Skin epidermis (tissue), 12 donors: ENCODE results near the gene USF3.
A peak's percentile ranks its signal among the peaks of the same experiment; 100 is the strongest.

Source experiments
- H3K27ac ChIP-seq, 21 experiments: fragments of 200-600 bp; sonication (generic) in 11 of 21; one replicate each; pipeline ENCODE4 v1.5.0; 2020; ENCODE audit warnings: mild to moderate bottlenecking in 3 of 21, inconsistent platforms in 2 of 21, moderate library complexity in 2 of 21
- H3K4me3 ChIP-seq, 7 experiments: fragments of 200-600 bp; sonication (generic) in 2 of 7; one replicate each; pipeline ENCODE4 v1.5.0; 2020; ENCODE audit warnings: inconsistent platforms in 2 of 7, mild to moderate bottlenecking in 2 of 7, moderate library complexity in 1 of 7

Gene USF3, protein sequence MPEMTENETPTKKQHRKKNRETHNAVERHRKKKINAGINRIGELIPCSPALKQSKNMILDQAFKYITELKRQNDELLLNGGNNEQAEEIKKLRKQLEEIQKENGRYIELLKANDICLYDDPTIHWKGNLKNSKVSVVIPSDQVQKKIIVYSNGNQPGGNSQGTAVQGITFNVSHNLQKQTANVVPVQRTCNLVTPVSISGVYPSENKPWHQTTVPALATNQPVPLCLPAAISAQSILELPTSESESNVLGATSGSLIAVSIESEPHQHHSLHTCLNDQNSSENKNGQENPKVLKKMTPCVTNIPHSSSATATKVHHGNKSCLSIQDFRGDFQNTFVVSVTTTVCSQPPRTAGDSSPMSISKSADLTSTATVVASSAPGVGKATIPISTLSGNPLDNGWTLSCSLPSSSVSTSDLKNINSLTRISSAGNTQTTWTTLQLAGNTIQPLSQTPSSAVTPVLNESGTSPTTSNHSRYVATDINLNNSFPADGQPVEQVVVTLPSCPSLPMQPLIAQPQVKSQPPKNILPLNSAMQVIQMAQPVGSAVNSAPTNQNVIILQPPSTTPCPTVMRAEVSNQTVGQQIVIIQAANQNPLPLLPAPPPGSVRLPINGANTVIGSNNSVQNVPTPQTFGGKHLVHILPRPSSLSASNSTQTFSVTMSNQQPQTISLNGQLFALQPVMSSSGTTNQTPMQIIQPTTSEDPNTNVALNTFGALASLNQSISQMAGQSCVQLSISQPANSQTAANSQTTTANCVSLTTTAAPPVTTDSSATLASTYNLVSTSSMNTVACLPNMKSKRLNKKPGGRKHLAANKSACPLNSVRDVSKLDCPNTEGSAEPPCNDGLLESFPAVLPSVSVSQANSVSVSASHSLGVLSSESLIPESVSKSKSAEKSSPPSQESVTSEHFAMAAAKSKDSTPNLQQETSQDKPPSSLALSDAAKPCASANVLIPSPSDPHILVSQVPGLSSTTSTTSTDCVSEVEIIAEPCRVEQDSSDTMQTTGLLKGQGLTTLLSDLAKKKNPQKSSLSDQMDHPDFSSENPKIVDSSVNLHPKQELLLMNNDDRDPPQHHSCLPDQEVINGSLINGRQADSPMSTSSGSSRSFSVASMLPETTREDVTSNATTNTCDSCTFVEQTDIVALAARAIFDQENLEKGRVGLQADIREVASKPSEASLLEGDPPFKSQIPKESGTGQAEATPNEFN (N-terminal part only)

DNA sequence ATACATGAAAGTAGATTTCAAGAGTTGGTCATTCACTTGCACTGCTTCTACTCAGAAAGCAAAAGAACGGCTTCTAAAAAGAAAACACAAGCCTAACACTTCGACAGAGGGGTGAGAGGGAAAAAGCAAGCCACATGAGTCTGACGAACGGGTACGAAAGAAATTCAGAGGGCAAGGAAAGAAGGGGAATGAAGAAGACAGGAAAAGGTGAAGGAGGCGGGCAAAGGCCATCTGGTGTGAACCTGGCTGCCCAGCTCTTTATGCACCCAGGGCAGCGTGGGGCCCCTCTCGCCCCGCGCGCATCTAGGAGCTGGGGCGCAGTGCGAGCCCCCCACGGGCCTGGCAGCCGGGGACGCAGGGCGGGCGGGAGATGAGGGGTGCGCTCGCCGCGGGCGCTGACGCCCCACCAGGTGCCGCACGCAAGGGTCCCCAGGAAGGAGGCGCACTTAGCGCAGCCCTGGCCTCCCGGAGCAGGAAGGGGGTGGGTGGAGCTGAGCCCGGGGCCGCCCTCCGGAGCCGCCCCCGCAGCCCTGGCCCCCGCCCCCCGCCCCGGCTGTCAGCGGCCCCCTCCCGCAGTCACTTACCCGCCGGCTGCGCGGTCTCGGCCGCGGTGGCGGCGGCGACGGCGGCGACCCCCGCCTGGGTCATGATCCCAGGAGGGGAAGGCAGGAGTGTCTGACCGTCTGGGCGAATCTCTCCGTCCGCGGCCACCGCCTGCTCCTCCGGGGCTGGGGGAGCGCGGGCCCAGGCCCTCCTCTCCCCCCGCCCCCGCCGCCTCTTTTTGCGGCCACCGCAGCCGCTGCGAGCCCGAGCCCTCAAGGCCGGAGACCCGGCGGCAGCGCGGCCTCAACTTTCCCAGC is at the start of gene USF3:
Gene USF3 (minus strand): TSS at position 857 of the 860 bp plus-strand sequence. CDS start 21,764 bp downstream, outside the sequence.
- H3K4me3 ChIP-seq: peak within 1 kb of the TSS; percentile 78 to 100 (median 93)
- peak within 1 kb of the TSS; percentile 86 to 100 (median 99) for H3K27ac ChIP-seq

DNA sequence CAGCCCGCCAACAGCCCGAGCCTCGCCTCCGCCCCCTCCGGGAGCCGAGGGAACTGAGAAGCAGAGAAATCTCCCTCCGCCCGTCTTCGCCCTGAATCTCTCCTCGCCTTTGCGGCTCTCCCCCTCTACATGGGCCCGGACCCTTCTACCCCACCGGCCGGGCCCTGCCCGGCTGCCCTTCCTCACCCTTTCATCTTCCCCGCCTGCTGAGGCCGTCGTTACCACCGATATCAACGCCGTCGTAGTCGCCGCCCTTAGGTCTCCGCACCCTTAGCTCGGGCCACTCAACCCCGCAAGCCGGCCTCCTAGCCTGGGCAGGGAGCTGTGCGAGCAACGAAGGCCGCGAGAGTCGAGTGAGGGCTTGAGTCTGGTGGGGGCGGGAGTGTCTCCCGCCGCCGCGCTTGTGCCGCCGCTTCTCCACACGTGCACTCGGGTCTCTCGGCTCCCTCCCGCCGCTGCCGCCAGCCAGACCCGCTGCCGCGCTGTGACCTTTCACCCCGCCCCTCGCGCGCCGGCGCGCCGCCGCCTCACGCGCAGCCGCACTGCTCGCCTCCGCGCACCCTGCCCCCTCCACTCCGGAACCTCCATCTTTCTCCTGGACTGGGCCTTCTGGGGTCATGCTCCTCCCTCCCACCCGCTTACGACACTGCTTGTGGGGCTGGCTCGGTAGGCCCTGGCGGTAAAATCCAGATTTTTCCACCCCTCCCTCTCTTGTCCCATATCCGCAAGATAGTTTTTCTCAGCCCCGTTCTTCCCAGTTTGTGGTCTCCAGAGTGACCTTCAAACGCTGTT is 49.5 kb upstream of the USF3 start, which contains the start of gene NAA50:
Gene NAA50 (minus strand): TSS at position 494 of the 792 bp plus-strand sequence. CDS start 300 bp downstream, at position 194.
- Histone ChIP-seq H3K4me3 (peak within 1 kb of the TSS; percentile 61 to 95 (median 90)), H3K27ac (peak within 1 kb of the TSS; percentile 79 to 99 (median 97))

DNA sequence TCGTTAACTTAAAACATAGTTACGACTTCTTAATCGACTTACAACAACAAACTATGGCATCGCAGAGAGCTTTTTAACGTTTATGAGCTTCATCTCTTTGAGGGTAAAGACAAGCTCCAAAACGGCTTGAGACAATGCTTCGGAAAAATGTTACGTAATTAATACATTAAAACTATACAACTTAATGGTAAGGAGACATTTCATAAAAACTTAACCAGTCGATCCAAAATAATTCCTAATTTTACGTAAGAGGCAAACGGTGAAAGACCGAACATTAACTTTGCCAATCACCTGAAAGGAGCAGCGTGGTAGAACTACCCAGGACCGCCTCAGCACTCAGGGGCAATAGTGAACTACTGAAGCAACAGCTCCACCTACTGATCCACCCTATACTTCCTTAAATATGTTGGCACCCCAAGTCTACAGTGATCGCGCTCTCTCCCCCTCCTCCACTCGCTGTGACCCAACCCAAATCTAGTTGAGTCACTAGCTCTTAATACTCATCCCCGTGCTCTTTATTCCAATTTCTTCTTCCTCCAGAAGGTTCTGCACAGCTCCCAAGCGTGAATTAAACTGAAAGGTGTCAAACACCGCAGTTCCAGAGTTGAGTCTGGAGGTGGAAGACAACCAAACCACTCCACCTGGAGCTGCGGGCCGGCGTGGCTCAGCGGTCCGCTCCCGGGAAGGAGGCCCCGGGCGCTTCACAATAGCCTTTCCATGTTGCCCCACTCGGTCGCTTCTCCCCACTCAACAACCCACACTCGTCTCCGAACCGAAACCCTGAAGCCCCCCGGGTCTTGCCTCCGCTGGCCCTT is 48.7 kb upstream of the USF3 start:
- H3K27ac ChIP-seq: peak overlapping the region; percentile 79 to 99 (median 97)
- H3K4me3 ChIP-seq: peak overlapping the region; percentile 61 to 95 (median 90)

DNA sequence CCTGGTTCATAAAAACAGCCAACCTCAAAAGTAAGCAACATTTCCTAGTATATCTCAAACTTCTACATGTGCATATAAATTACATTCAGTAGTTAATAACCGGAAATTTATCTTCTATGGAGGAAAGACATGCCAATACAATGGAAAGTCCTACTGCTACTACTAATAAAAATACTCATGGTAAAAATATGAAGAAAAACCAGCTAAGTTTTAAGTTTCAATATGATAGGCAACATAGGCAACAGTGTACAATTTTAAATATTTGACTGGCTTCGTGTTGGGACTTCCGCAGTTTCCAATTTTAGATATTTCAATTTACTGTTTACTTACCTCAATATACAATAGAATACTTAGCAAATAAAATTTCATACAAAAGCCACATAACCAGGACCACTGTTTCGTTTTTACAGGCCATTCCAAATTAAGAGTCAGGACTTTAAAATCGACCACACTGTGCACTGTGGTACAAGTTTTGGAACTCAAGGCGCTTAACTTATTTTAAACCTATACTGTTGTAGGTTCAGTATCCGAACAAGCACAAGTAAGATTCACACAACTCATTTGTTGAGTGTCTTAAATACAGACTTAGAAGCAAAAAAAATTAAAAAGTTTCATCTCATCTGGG is 46.7 kb upstream of the USF3 start:
- Histone ChIP-seq H3K4me3 (no peak overlapping the region), H3K27ac (peak overlapping the region in 4 of 21 experiments; percentile 23 to 97 (median 63))

DNA sequence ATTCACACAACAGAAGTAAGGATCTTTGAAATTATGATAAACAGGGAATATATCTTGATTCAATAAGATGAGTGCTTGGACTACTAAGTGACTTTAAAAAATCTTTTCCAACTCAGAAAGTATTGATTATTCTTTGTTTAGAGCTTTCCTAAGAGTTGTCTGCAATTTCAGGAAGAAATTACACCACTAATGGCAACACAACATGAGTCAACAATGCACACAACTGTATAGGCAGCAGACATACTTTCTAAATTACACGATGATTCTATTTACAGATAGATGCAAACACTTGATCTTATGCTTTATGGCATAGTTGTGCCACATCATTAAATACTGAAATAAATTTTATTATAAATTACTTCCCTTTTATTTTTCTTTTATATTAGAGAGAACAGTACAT is 45.2 kb upstream of the USF3 start:
- peak overlapping the region in 3 of 21 experiments; percentile 9 to 97 (median 45) for H3K27ac ChIP-seq
- H3K4me3 ChIP-seq: no peak overlapping the region

DNA sequence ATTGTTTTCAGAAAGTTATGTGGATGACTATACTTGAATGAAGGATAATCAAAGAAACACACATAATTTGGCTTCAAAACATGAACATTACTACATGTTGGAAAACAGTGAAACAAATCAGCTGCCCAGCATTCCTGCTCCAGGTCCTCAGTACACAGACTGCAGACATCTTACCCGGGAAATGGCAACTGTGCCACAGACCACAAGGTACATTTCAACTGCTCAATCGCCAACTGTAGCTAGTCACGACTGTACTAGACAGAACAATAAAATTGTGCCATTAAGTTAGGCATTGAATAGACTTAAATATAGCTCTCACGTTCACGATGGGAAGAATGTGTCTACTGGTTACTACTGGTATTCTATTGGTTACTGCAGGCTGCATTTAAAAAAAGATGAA is 44.6 kb upstream of the USF3 start:
- H3K4me3 ChIP-seq: no peak overlapping the region
- H3K27ac ChIP-seq: peak overlapping the region in 3 of 21 experiments; percentile 9 to 97 (median 45)

DNA sequence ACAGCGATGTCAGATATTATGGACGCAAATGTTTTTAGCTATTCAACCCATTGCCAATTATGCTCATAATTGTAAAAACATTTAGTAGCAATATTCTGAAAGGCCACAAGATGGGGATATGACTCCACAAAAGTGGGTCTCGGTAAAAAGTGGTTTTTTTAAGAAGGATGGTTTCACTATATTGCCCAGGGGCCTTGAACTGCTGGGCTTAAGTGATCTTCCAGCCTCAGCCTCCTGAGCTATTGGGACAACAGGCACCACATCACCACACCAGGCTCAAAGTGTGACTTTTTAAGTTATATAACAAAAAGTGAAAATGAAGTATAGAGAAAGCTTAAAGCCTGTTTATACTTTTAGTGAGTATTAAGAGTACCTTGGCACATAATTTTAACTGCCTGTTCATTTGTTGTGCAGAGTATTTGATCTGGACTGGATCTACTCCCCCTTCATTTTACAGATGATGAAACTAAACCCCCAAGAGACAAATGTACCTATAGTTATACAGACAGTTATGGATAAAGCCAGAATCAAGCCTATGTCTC is 40.2 kb upstream of the USF3 start:
- Histone ChIP-seq H3K4me3 (no peak overlapping the region), H3K27ac (peak overlapping the region in 4 of 21 experiments; percentile 2 to 67 (median 31))

DNA sequence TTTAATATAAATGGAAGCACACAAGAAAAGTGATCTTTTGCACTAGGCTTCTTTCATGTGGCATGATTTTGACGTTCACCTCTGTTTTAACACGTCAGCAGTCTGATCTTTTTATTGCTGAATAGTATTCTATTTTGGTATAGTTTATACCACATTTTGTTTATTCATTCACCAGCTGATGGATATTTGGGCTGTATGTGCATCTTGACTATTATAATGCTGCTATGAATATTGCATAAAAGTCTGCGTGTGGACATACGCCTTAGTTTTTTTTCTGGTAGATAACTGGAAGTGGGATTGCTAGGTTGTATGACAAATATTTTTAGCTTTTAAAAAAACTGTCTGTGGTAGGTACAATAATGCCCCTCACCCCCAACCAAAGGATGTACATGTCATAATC is 35.3 kb upstream of the USF3 start:
- Histone ChIP-seq H3K27ac (no peak overlapping the region), H3K4me3 (no peak overlapping the region)

DNA sequence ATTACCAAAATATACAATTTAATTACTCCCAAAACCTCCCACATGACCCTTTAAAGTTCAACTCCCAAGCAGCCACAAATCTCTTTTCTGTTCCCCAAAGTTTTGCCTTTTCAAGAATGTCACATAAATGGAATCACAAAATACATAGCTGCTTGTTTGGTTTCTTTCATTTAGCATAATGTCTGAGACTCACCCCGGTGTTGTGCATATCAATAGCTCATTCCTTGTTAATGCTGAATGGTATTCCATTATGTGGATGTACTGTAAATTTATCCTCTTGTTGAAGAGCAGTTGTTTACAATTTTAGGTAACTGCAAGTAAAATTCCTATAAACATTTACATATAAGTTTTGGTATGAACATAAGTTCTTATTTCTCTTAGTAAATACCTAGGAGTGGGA is 34.1 kb upstream of the USF3 start:
- H3K27ac ChIP-seq: no peak overlapping the region
- no peak overlapping the region for H3K4me3 ChIP-seq

DNA sequence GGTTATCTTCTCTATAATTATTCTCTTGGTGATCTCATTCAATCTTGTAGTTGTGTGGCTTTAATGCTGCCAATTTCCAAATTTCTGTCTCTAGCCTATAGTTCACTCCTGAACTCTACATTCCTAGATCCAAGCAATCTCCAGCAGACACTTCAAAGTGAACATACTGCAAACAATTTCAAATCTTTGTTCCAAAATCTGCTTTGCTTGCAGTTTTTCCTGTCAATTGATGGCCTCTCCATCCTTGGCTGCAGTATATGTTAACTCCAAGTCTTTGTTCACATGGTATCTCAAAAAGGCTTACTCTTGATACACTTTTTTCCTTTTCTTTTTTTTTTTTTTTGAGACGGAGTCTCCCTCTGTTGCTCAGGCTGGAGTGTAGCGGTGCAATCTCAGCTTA is 32.2 kb upstream of the USF3 start:
- Histone ChIP-seq H3K27ac (no peak overlapping the region), H3K4me3 (no peak overlapping the region)

DNA sequence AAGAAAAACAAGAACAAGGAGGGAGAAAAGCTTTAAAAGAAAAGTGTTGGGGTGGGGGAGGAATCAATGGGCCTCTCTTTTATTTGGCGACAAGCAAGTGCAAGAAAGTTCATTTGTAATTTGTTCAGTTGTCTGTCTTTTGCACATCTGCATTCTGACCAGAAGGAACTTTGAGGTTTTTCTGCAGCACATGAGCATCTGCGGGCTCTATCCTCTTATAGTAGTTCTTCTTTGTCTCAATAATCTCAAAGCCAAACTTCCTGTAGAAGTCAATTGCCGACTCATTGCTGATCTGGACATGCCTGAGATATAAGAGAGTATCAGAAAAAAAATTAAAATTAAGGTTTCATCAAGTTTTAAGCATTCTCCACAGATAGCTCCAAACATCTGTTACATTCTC is 25.2 kb upstream of the USF3 start:
- Histone ChIP-seq H3K27ac (no peak overlapping the region), H3K4me3 (no peak overlapping the region)

DNA sequence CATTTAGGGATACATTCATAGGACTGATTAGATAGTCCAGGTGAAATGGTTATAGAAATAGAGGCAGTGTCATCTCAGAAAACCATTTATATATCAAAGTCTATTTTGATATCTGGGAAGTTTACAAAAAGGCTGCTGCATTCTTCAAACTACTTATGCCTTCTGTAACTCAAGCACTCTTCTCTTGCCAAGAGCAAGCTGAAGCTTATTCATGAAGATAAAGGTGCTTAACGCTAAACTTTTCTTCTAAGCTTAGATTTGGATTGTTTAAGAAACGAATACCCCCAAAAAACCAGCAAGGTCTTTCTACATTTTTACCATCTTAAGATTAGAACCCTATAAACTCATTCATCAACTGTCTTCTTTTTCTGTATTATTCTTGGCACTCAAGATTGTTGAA is 23.3 kb upstream of the USF3 start:
- H3K4me3 ChIP-seq: no peak overlapping the region
- H3K27ac ChIP-seq: no peak overlapping the region

DNA sequence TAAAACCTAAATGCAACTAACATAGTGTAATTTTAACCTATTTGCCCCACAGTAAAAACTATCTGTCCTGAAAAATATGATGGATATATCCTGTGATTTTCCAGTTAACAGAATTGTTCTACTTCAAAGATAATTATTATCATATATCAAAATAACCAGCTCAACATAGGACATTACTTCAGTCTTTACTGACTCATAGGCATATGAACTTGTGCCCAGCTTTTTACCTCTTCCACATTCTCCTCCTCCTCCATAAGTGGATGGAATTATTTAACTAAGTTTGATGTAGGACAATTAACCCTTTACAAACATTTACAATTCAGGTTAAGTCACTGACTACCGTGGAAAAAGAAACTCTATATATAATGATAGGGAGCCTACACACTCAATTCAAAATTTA is 22.9 kb upstream of the USF3 start:
- no peak overlapping the region for H3K27ac ChIP-seq
- H3K4me3 ChIP-seq: no peak overlapping the region

DNA sequence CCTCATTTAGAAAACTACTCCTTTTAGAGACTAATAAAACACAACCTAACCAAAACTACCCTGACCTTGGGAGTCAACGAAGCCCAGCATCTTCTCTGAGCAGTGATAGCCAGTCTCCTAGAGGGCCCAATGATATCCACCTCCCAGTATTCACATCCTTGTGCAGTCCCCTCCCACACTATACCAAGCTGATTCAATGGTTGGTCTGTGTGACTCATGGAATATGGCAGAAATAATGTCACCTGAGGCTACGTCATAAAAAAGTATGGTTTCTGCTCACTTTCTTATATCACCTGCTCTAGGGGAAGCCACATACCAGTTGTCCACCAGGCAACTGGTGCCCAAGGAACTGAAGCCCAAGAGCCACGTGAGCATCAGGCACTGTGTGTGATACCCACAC is 21.4 kb upstream of the USF3 start:
- Histone ChIP-seq H3K27ac (no peak overlapping the region), H3K4me3 (no peak overlapping the region)

DNA sequence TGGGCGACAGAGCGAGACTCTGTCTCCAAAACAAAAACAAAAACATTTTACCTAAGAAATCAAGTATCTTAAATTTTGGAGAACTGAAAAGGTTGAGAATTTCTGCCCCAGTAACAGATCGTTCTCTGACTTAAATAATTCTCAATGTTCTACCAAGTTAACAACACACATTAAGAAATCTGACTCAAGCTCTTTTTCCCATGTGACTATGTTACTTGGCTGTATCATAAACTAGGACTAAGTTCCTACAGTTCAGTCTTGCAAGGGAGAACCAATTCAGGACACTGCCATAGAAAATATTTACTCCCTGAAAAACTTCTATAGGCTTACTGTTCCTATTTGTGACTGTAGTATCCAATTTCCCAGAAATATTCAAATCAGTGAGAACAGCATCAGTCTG is 20.9 kb upstream of the USF3 start:
- H3K4me3 ChIP-seq: no peak overlapping the region
- H3K27ac ChIP-seq: no peak overlapping the region

DNA sequence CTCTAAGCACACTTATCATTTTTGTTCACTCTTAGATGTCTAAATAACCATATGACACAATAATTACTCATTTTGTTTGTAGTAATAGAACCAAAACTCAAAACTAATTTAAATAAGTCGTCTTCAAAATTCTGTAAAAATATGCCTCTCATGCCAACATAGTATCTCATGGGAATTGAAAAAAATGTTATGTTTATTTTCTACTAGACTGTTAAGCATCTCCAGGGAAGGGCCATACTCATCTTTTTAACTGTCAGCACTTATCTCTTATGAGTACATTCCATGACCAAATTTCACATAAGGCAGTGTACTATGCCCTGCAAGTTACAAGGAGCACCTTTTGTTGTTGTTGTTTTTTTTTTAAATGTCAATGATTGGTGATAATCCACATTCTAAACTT is 18.3 kb upstream of the USF3 start:
- H3K27ac ChIP-seq: no peak overlapping the region
- H3K4me3 ChIP-seq: no peak overlapping the region

DNA sequence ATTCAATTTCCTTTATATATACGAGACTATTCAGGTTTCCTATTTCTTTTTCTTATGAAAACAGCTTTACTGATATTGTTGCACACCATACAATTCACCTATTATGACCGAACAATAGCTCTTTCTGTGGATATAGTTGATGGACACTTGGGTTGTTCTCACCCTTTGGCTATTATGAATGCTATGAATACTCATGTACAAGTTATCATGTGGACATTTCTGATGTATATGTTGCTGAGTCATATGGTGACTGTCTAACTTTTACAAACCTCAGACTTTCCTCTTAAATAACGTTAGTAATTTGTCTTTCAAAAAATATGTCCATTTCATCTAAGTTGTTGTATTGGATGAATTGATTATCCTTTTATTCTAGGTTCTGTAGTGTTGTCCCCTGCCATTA is 15.7 kb upstream of the USF3 start:
- Histone ChIP-seq H3K27ac (no peak overlapping the region), H3K4me3 (no peak overlapping the region)
